ENCODE measurements around the gene RAB3GAP1.
"Not testable (repeated sequence)": the region's sequence is repeated elsewhere in the genome, so short reads cannot be mapped to it uniquely, and the experiment has no call there.

RAB3GAP1 gene

GRCh38 chr2:135056790-135057189 is 4.7 kb downstream of the RAB3GAP1 start:
- DNase-seq = no peak

GRCh38 chr2:135059577-135059976 is 7.5 kb downstream of the RAB3GAP1 start:
- DNase-seq = no peak

GRCh38 chr2:135063210-135063609 is 11.1 kb downstream of the RAB3GAP1 start:
- no peak for DNase-seq

GRCh38 chr2:135064149-135064548 is 12.1 kb downstream of the RAB3GAP1 start:
- no peak for DNase-seq

GRCh38 chr2:135066710-135067109 is 14.6 kb downstream of the RAB3GAP1 start:
- DNase-seq = no peak

GRCh38 chr2:135072125-135072997 is 20.3 kb downstream of the RAB3GAP1 start:
- DNase-seq = peak; percentile 9

- DNase-seq = no peak
These were observed 22.1 kb downstream of the RAB3GAP1 start for GRCh38 chr2:135074216-135074615.

GRCh38 chr2:135076556-135076955 is 24.5 kb downstream of the RAB3GAP1 start:
- no peak for DNase-seq

GRCh38 chr2:135078417-135078816 is 26.3 kb downstream of the RAB3GAP1 start:
- no peak for DNase-seq

- DNase-seq = no peak
These were observed 34.1 kb downstream of the RAB3GAP1 start for GRCh38 chr2:135086222-135086621.

- not testable (repeated sequence) for DNase-seq
These were observed 37.5 kb downstream of the RAB3GAP1 start for GRCh38 chr2:135089597-135089996.

- DNase-seq = no peak
These were observed 39.6 kb downstream of the RAB3GAP1 start for GRCh38 chr2:135091681-135092080.

GRCh38 chr2:135093193-135093592 is 41.1 kb downstream of the RAB3GAP1 start:
- DNase-seq = no peak

- DNase-seq = peak; percentile 50
These were observed 41.7 kb downstream of the RAB3GAP1 start for GRCh38 chr2:135093670-135094330.

- DNase-seq = no peak
These were observed 42.4 kb downstream of the RAB3GAP1 start for GRCh38 chr2:135094508-135094907.

- DNase-seq = no peak
These were observed 43.5 kb downstream of the RAB3GAP1 start for GRCh38 chr2:135095591-135095990.

GRCh38 chr2:135096665-135097446 is 44.8 kb downstream of the RAB3GAP1 start:
- no peak for DNase-seq

- no peak for DNase-seq
These were observed 45.6 kb downstream of the RAB3GAP1 start for GRCh38 chr2:135097532-135098231.

- DNase-seq = no peak
These were observed 47.9 kb downstream of the RAB3GAP1 start for GRCh38 chr2:135099802-135100483.

- DNase-seq = no peak
These were observed 51.8 kb downstream of the RAB3GAP1 start for GRCh38 chr2:135103843-135104242.

GRCh38 chr2:135105513-135106316 is 53.6 kb downstream of the RAB3GAP1 start:
- DNase-seq = not testable (repeated sequence)

All from DMS 273 treated with DMSO at 0.1 percent for 48 hours (cell line).